ENCODE measurements around the gene STS. TPM values are rescaled to one million over a fixed set of nuclear protein-coding genes. Genes with fewer than 3 reads are reported as not detected.

STS gene
- total and polyA plus RNA-seq, 8 donors: 1.1 to 8.7 (median 2.6) TPM

- H3K27me3 ChIP-seq: no peaks in the 10 kb centered on the region
- intact Hi-C loops (cut with DNase I): no loop called here
- H3K4me3 ChIP-seq: no peak overlapping the region
- no peaks in the 10 kb centered on the region for H3K9me3 ChIP-seq
- DNase-seq (no peak), ATAC-seq (peak in 2 of 4 donors; percentile 52 to 74), FAIRE-seq (no peak)
- no peak for TF ChIP-seq CTCF (IDR thresholded peaks at IDR 0.05)
- no peaks in the 10 kb centered on the region for H3K36me3 ChIP-seq
- H3K27ac ChIP-seq: no peak overlapping the region
- no peaks in the 10 kb centered on the region for H3K4me1 ChIP-seq
- WGBS, 2 donors: 78 to 83% methylated on average over 7 of the region's 7 CpGs
These were observed 11.8 kb downstream of the STS start for GRCh38 chrX:7159149-7159861.

- Histone ChIP-seq H3K36me3 (no peaks in the 10 kb centered on the region), H3K4me3 (no peak overlapping the region), H3K4me1 (no peaks in the 10 kb centered on the region), H3K9me3 (no peaks in the 10 kb centered on the region), H3K27me3 (no peaks in the 10 kb centered on the region), H3K27ac (no peak overlapping the region)
- intact Hi-C loops (cut with DNase I): no loop called here
- FAIRE-seq (no peak), ATAC-seq (no peak), DNase-seq (no peak)
- TF ChIP-seq CTCF (IDR thresholded peaks at IDR 0.05): no peak
- whole genome bisulfite sequencing, 2 donors: 76 to 77% methylated on average over 1 of the region's 1 CpG
These were observed 15.7 kb downstream of the STS start for GRCh38 chrX:7163146-7163677.

- no peak for TF ChIP-seq CTCF (IDR thresholded peaks at IDR 0.05)
- no peak for FAIRE-seq
- 72 to 77% methylated on average over 3 of the region's 3 CpGs for WGBS, 2 donors
These were observed 16.7 kb downstream of the STS start for GRCh38 chrX:7164174-7164573.

GRCh38 chrX:7168371-7168770, 20.9 kb downstream of the STS start:
- intact Hi-C loops (cut with DNase I): no loop called here
- TF ChIP-seq CTCF (IDR thresholded peaks at IDR 0.05): no peak
- WGBS, 2 donors: 95 to 100% methylated on average over 1 of the region's 1 CpG
- Histone ChIP-seq H3K27ac (no peak overlapping the region), H3K4me3 (no peak overlapping the region), H3K4me1 (peaks cover 0 to 7% (median 7%) of the 10 kb centered on the region in 3 donors), H3K36me3 (no peaks in the 10 kb centered on the region), H3K9me3 (no peaks in the 10 kb centered on the region), H3K27me3 (no peaks in the 10 kb centered on the region)
- DNase-seq (no peak), FAIRE-seq (no peak), ATAC-seq (no peak)

More at GRCh38 chrX:7164174-7164573, 16.7 kb downstream of the STS start:
- Histone ChIP-seq H3K27ac (no peak overlapping the region), H3K9me3 (no peaks in the 10 kb centered on the region), H3K27me3 (no peaks in the 10 kb centered on the region), H3K36me3 (no peaks in the 10 kb centered on the region), H3K4me3 (no peak overlapping the region), H3K4me1 (no peaks in the 10 kb centered on the region)
- intact Hi-C loops (cut with DNase I): no loop called here
- ATAC-seq (no peak), DNase-seq (no peak)

GRCh38 chrX:7169627-7170026, 22.1 kb downstream of the STS start:
- ATAC-seq (peak in 3 of 4 donors; percentile 77 to 95 (median 79)), FAIRE-seq (no peak), DNase-seq (peak in 3 of 6 donors; percentile 12 to 50 (median 17))
- no peak for TF ChIP-seq CTCF (IDR thresholded peaks at IDR 0.05)
- peaks cover 0 to 7% (median 7%) of the 10 kb centered on the region in 3 donors for H3K4me1 ChIP-seq
- H3K27ac ChIP-seq: no peak overlapping the region
- 12% methylated on average over 3 of the region's 3 CpGs for WGBS, 2 donors
- intact Hi-C loops (cut with DNase I): no loop called here
- H3K27me3 ChIP-seq: no peaks in the 10 kb centered on the region
- H3K36me3 ChIP-seq: no peaks in the 10 kb centered on the region
- H3K4me3 ChIP-seq: no peak overlapping the region
- no peaks in the 10 kb centered on the region for H3K9me3 ChIP-seq
